ENCODE results near the gene LAG3. TPM values are rescaled to one million over a fixed set of nuclear protein-coding genes. Genes with fewer than 3 reads are reported as not detected.

LAG3 gene
- total and polyA plus RNA-seq, 10 donors = 3.7 to 29.4 (median 12.7) TPM

DNA sequence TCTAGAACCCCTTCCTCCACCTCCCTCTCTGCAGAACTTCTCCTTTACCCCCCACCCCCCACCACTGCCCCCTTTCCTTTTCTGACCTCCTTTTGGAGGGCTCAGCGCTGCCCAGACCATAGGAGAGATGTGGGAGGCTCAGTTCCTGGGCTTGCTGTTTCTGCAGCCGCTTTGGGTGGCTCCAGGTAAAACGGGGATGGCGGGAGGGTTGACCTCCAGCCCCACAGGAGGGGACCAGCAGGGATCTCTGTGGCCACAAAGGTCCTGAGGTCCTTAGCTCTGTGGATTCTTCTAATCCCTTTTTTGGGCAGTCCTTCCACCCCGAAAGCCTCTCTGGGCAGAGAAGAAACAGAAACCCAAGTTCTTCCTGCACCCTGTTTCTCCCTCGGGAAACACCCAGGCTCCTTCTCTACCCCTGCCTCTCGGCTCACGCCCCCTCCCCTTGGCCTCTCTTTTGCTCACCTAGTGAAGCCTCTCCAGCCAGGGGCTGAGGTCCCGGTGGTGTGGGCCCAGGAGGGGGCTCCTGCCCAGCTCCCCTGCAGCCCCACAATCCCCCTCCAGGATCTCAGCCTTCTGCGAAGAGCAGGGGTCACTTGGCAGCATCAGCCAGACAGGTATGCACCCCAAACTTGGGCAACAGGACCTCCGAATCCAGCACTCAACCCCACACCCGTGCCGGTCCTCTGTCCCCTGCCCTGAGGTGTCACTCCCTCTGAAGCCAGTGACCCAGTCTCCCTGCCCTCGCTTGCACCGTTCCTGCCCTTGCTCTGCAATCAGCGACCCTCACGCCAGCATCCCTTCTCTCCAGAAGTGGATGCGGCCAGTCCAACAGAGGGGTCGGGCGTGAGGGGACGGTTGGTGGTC lies 638 bp downstream of the LAG3 start:
- peaks cover 0 to 87% (median 44%) of the 10 kb centered on the region in 6 donors for H3K4me1 ChIP-seq
- TF ChIP-seq POLR2A (IDR thresholded peaks at IDR 0.05) (no peak), POLR2AphosphoS5 (IDR thresholded peaks at IDR 0.05) (no peak)
- TF ChIP-seq, protein P1, sequence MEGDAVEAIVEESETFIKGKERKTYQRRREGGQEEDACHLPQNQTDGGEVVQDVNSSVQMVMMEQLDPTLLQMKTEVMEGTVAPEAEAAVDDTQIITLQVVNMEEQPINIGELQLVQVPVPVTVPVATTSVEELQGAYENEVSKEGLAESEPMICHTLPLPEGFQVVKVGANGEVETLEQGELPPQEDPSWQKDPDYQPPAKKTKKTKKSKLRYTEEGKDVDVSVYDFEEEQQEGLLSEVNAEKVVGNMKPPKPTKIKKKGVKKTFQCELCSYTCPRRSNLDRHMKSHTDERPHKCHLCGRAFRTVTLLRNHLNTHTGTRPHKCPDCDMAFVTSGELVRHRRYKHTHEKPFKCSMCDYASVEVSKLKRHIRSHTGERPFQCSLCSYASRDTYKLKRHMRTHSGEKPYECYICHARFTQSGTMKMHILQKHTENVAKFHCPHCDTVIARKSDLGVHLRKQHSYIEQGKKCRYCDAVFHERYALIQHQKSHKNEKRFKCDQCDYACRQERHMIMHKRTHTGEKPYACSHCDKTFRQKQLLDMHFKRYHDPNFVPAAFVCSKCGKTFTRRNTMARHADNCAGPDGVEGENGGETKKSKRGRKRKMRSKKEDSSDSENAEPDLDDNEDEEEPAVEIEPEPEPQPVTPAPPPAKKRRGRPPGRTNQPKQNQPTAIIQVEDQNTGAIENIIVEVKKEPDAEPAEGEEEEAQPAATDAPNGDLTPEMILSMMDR (IDR thresholded peaks at IDR 0.05 in 8 of 11, conservative IDR thresholded peaks at IDR 0.05 in 3 of 11) = no peak
- WGBS, 5 donors = 60 to 81% (median 69%) methylated on average over 20 to 21 of the region's 21 CpGs
- peaks cover 0 to 87% (median 20%) of the 10 kb centered on the region in 7 donors for H3K27me3 ChIP-seq (replicated peaks in 1 of 7)
- intact Hi-C loops (cut with DNase I; ENCODE audit: low total_unique reads) = no loop called here
- H3K9me3 ChIP-seq = no peaks in the 10 kb centered on the region
- H3K36me3 ChIP-seq = peaks cover 0 to 26% (median 0%) of the 10 kb centered on the region in 6 donors
- peak overlapping the region in 6 of 8 donors; percentile 4 to 63 (median 30) for H3K4me3 ChIP-seq
- peak overlapping the region in 4 of 8 donors; percentile 65 to 84 (median 79) for H3K27ac ChIP-seq
- DNase-seq = no peak

DNA sequence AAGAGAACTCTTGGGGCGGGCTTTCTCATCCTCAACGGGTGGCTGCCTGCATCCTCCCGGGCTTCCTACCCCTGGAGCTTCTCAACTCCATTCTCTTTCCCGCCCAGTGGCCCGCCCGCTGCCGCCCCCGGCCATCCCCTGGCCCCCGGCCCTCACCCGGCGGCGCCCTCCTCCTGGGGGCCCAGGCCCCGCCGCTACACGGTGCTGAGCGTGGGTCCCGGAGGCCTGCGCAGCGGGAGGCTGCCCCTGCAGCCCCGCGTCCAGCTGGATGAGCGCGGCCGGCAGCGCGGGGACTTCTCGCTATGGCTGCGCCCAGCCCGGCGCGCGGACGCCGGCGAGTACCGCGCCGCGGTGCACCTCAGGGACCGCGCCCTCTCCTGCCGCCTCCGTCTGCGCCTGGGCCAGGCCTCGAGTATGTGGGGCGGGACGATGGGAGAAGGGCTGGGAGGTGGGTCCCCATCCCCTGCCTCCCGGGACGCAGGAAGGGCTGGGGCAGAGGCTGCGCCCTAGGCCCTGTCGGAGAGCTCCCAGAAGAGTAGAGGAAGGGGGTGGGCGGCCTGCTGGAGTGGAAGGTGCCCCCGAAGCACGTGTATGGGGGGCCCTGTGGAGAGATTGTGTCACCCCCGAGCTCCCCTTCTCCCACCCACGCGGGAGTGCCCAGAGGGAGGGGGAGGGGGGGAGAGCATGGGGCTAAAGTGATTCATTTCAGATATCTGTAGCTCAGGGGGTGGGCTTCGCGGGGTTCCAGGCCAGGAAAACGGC lies 1.5 kb downstream of the LAG3 start:
- Histone ChIP-seq H3K9me3 (no peaks in the 10 kb centered on the region), H3K36me3 (peaks cover 0 to 26% (median 0%) of the 10 kb centered on the region in 6 donors), H3K4me3 (peak overlapping the region in 7 of 8 donors; percentile 4 to 63 (median 29)), H3K27me3 (replicated peaks in 1 of 7) (peaks cover 0 to 85% (median 20%) of the 10 kb centered on the region in 7 donors), H3K27ac (peak overlapping the region in 7 of 8 donors; percentile 9 to 84 (median 65)), H3K4me1 (peaks cover 3 to 87% (median 44%) of the 10 kb centered on the region in 6 donors)
- TF ChIP-seq POLR2AphosphoS5 (IDR thresholded peaks at IDR 0.05) (no peak), POLR2A (IDR thresholded peaks at IDR 0.05) (no peak)
- TF ChIP-seq, protein P1 (IDR thresholded peaks at IDR 0.05 in 8 of 11, conservative IDR thresholded peaks at IDR 0.05 in 3 of 11) = no peak
- DNase-seq = no peak
- 22 to 32% (median 25%) methylated on average over 29 to 60 of the region's 60 CpGs for WGBS, 5 donors
- intact Hi-C loops (cut with DNase I; ENCODE audit: low total_unique reads) = no loop called here

DNA sequence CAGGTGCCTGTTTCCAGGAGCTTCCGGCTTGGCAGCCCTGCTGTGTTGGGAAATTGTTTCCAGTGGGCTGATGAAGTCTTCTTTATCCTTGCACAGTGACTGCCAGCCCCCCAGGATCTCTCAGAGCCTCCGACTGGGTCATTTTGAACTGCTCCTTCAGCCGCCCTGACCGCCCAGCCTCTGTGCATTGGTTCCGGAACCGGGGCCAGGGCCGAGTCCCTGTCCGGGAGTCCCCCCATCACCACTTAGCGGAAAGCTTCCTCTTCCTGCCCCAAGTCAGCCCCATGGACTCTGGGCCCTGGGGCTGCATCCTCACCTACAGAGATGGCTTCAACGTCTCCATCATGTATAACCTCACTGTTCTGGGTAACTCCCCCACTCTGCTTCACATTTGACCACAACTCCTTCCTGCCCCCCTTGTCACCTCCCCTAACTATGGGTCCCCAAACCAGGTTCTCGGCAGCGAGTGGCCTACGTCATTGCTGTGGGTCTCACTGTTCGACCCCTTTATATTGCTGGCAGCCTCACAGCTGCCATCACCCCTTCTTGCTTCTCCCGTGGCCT lies 2.3 kb downstream of the LAG3 start:
- Histone ChIP-seq H3K27me3 (replicated peaks in 1 of 7) (peaks cover 0 to 80% (median 20%) of the 10 kb centered on the region in 7 donors), H3K9me3 (no peaks in the 10 kb centered on the region), H3K27ac (peak overlapping the region in 7 of 8 donors; percentile 9 to 84 (median 65)), H3K36me3 (peaks cover 0 to 25% (median 0%) of the 10 kb centered on the region in 6 donors), H3K4me3 (peak overlapping the region in 5 of 8 donors; percentile 25 to 63 (median 30)), H3K4me1 (peaks cover 3 to 85% (median 46%) of the 10 kb centered on the region in 6 donors)
- 58 to 69% (median 62%) methylated on average over 15 of the region's 15 CpGs for WGBS, 5 donors
- intact Hi-C loops (cut with DNase I; ENCODE audit: low total_unique reads) = no loop called here
- no peak for TF ChIP-seq POLR2A (IDR thresholded peaks at IDR 0.05)
- TF ChIP-seq POLR2AphosphoS5 (IDR thresholded peaks at IDR 0.05) = peak; percentile 40 to 65 (median 45)
- TF ChIP-seq, protein P1 (IDR thresholded peaks at IDR 0.05 in 8 of 11, conservative IDR thresholded peaks at IDR 0.05 in 3 of 11) = no peak
- DNase-seq = no peak

Data from spleen (tissue), 11 donors.